ACHN (cell line): ENCODE measurements around the gene WDR6.

Source experiments
- DNase-seq: peaks from one replicate; pipeline ENCODE4 v3.0.0-alpha.2; 2015
- in situ Hi-C: cut with HindIII; loops from 2 replicates; pipeline ENCODE4 v1.10.0; 2017; ENCODE audit warnings: low sequenced_read_pairs, low pct_ligation_motif_present, low pct_unique_long_range_greater_than_20kb

WDR6 gene

GRCh38 chr3:49007068-49007770, at the start of gene WDR6:
WDR6 (plus strand) TSS chr3:49007391; CDS start chr3:49007432, 41 bp downstream.
- DNase-seq, result peak; percentile 95
- in situ Hi-C loops, result no loop called here

GRCh38 chr3:48960841-48961413, 46.3 kb upstream of the WDR6 start:
- in situ Hi-C loops, result no loop called here
- DNase-seq, result no peak

- no peak for DNase-seq
- in situ Hi-C loops, result no loop called here
Measured at GRCh38 chr3:48962340-48962739, 44.9 kb upstream of the WDR6 start.

- DNase-seq, result no peak
- in situ Hi-C loops, result no loop called here
Measured at GRCh38 chr3:48962939-48963338, 44.3 kb upstream of the WDR6 start.

GRCh38 chr3:48963591-48963990, 43.6 kb upstream of the WDR6 start:
- no peak for DNase-seq
- in situ Hi-C loops, result no loop called here

GRCh38 chr3:48966367-48966766, 40.8 kb upstream of the WDR6 start:
- DNase-seq, result no peak

GRCh38 chr3:48966876-48967361, 40.3 kb upstream of the WDR6 start:
- DNase-seq, result no peak
- in situ Hi-C loops, result no loop called here

More at GRCh38 chr3:48966367-48966766, 40.8 kb upstream of the WDR6 start:
- in situ Hi-C loops, result no loop called here

GRCh38 chr3:48970586-48970985, 36.6 kb upstream of the WDR6 start:
- in situ Hi-C loops, result no loop called here
- DNase-seq, result no peak

- DNase-seq, result no peak
- in situ Hi-C loops, result no loop called here
Measured at GRCh38 chr3:48974076-48974864, 32.9 kb upstream of the WDR6 start.

- in situ Hi-C loops, result no loop called here
- no peak for DNase-seq
Measured at GRCh38 chr3:48979451-48979850, 27.7 kb upstream of the WDR6 start.

GRCh38 chr3:48980295-48980694, 26.9 kb upstream of the WDR6 start:
- in situ Hi-C loops, result no loop called here
- no peak for DNase-seq

GRCh38 chr3:48982016-48982415, 25.2 kb upstream of the WDR6 start:
- DNase-seq, result no peak
- in situ Hi-C loops, result no loop called here

- in situ Hi-C loops, result no loop called here
- no peak for DNase-seq
Measured at GRCh38 chr3:48982686-48983085, 24.5 kb upstream of the WDR6 start.

GRCh38 chr3:48983096-48983495, 24.1 kb upstream of the WDR6 start:
- in situ Hi-C loops, result no loop called here
- DNase-seq, result no peak

GRCh38 chr3:48984663-48985062, 22.5 kb upstream of the WDR6 start:
- in situ Hi-C loops, result no loop called here
- no peak for DNase-seq

- in situ Hi-C loops, result no loop called here
- no peak for DNase-seq
Measured at GRCh38 chr3:48985831-48986376, 21.3 kb upstream of the WDR6 start.

- in situ Hi-C loops, result no loop called here
- peak; percentile 10 for DNase-seq
Measured at GRCh38 chr3:48989126-48989795, 17.9 kb upstream of the WDR6 start.

- DNase-seq, result peak; percentile 90
- in situ Hi-C loops, result no loop called here
Measured at GRCh38 chr3:48989796-48990635, 17.2 kb upstream of the WDR6 start, which contains the start of gene P4HTM. P4HTM (plus strand) TSS chr3:48990241; CDS start chr3:48990257, 16 bp downstream.
